MM.1S (cell line): ENCODE measurements around the gene ARHGAP25.

Experiments
- CTCF ChIP-seq: fragments of 300-600 bp; sonication (generic); IDR thresholded peaks from 2 replicates; pipeline ENCODE4 v1.5.1; 2016; ENCODE audit warnings: antibody characterized with exemption, low read length, mixed read lengths
- EZH2 ChIP-seq: fragments of 300-600 bp; sonication (generic); optimal IDR thresholded peaks from 2 replicates; pipeline ENCODE3; 2017; ENCODE audit warnings: low read depth, mild to moderate bottlenecking, antibody characterized with exemption, low read length, mixed read lengths
- EZH2phosphoT487 ChIP-seq: fragments of 300-600 bp; sonication (generic); IDR thresholded peaks from 2 replicates; pipeline ENCODE4 v1.6.1; 2018; ENCODE audit warnings: antibody characterized with exemption, low read length

DNA sequence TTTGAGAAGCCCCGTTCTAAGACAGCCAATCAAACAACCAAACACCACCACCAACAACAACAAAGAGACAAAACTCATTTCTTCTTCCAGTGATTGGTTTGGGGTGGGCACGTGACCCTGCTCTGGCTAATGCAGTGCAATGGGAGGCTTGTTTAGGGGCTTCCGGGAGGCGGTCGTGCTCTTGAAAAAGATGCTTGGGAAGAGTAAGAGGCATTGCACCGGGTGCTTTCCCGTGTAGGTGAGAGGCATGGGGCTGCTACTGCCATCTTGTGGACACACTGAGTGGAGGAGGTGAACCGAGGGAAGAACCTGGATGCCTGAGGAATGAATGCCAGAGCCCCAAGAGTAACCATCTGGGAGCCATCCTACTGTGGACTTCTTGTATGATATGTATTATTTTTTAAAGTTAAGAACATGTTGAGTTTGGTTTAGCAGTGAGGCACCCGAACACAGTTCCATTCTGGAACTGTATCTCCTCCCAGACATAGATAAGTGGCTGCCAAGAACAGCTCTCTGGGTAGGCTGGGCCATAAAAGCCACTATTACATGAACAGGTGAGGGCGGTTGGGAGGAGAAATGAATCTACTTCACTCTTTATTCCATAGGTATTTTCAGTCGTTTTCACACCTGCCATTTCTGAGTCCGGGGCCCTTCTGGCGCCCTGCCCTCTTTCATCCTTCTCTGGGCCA, 19.1 kb upstream of the ARHGAP25 start:
- TF ChIP-seq EZH2 = no peak
- TF ChIP-seq EZH2phosphoT487 = no peak
- TF ChIP-seq CTCF = peak; percentile 87
